ENCODE results near the gene SEPTIN3. TPM values are rescaled to one million over a fixed set of nuclear protein-coding genes. Genes with fewer than 3 reads are reported as not detected.

The SEPTIN3 gene
- total RNA-seq, 1 donor from 2014 or later = 0.46 TPM

DNA sequence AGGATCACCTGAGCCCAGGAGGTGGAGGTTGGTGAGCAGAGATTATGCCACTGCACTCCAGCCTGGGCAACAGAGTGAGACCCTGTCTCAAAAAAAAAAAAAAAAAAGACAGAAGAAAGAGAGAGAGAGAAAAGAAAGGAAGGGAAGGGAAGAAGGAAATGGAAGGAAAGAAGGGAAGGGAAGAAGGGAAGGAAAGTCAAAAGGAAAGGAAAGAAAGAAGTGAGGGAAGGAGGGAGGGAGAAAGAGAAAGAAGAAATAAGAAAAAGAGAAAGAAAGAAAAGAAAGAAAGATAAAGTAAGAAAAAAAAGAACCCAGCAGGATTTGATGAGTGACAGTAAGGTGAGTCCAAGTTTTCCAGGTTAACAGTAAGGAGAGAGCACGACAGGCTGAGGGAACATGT, 49.0 kb downstream of the SEPTIN3 start:
- Mint-ChIP-seq H3K27ac (ENCODE audit: unreplicated experiment) (no peak overlapping the region), H3K4me1 (ENCODE audit: unreplicated experiment) (no peaks in the 10 kb centered on the region), H3K9me3 (ENCODE audit: unreplicated experiment) (no peaks in the 10 kb centered on the region), H3K27me3 (ENCODE audit: unreplicated experiment) (peaks cover 52% of the 10 kb centered on the region), H3K4me3 (ENCODE audit: unreplicated experiment) (no peak overlapping the region), H3K36me3 (ENCODE audit: unreplicated experiment) (no peaks in the 10 kb centered on the region)
- DNase-seq (ENCODE audit: extremely low spot score, unreplicated experiment) = no peak
- TF ChIP-seq CTCF (IDR thresholded peaks at IDR 0.05) = no peak

Other genes starting within 250 kb of the SEPTIN3 start
- 7.8 and 10.0 TPM in 2 replicates for gene CCDC134, start 168.8 kb upstream of the SEPTIN3 start, total RNA-seq
- 114 and 119 TPM in 2 replicates for gene SREBF2, start 136.3 kb upstream of the SEPTIN3 start, total RNA-seq
- not detected in 2 replicates for gene SHISA8, start 54.4 kb upstream of the SEPTIN3 start, total RNA-seq
- 0.18 and 0.27 TPM in 2 replicates for gene TNFRSF13C, start 42.6 kb upstream of the SEPTIN3 start, total RNA-seq
- gene CENPM, start 22.3 kb upstream of the SEPTIN3 start, total RNA-seq = 6.9 and 7.2 TPM in 2 replicates
- gene WBP2NL, start 29.3 kb downstream of the SEPTIN3 start, total RNA-seq = not detected in 2 replicates
- 23.5 and 24.8 TPM in 2 replicates for gene NAGA, start 101.4 kb downstream of the SEPTIN3 start, total RNA-seq
- not detected in 2 replicates for gene PHETA2, start 104.8 kb downstream of the SEPTIN3 start, total RNA-seq
- 67.9 and 76.5 TPM in 2 replicates for gene SMDT1, start 110.3 kb downstream of the SEPTIN3 start, total RNA-seq
- gene NDUFA6, start 121.3 kb downstream of the SEPTIN3 start, total RNA-seq = 58.5 and 69.2 TPM in 2 replicates
- gene CYP2D6, start 161.4 kb downstream of the SEPTIN3 start, total RNA-seq = 1.4 and 1.5 TPM in 2 replicates